ENCODE data around the gene AKR1C1.
"Not testable (repeated sequence)": the region's sequence is repeated elsewhere in the genome, so short reads cannot be mapped to it uniquely, and the experiment has no call there.

Gene AKR1C1

DNA sequence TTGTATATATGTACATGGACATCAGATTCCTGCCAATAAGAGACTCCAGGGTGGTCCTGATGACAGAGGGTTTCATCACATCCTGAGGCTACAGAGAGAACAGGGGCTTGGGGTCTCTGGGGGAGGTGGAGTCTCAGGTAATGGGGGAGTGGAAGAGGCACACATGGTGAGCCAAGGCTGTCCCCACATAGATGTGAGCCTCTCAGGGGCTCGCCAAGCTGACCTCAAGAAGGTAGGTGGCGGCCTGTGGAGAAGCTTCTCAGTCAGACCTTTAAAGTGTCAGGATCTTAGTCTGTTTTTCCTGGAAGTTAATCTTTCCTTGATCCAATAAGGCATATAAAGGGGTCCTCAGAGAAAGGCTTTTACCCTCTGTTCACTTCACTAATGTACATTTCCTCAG lies 22.3 kb upstream of the AKR1C1 start:
- not testable (repeated sequence) for H3K4me3 ChIP-seq (ENCODE audit: low read depth, low read length); H3K9ac ChIP-seq (ENCODE audit: low read depth, low read length); H3K9me3 ChIP-seq (ENCODE audit: control insufficient read depth, insufficient read depth, low read length); H3K4me1 ChIP-seq (ENCODE audit: control insufficient read depth, insufficient read depth, low read length); H3K36me3 ChIP-seq (ENCODE audit: control insufficient read depth, insufficient read depth, low read length); H3K27me3 ChIP-seq (ENCODE audit: control insufficient read depth, insufficient read depth, low read length)

DNA sequence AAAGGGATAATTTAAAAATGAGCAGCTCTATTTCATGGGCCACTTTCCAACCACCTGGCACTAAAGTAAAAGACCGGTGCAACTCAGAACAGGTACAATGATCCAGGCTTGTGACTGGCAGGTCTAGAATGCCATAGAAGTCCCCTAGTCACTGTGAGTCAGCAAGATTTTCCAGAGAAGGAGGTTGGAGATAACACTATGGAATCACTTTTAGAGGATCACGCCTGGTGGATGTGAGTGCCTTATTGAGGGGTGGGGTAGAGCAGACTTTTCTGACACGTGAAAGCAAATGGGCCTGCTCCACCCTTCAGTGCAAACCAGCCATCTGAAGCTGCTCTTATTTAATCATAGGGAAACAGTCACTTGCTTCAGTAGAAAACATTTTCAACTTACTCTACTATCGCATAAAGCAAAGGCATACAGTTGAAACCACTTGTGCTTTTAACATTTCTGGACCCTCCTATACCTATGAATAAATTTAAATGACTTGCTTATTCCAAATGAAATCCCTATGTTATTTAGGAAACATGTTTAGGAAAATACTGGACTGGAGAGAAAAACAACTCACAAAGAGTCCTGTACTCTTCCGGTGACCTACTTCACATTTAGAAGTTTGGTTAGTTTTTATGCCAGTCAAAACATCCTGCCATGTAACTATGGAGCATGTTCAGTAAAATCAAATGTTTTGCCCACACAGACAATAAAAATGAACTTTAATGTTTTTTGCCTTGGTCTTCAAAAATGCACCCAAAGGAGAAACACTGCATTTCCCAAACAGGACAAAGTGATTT lies 21.5 kb upstream of the AKR1C1 start:
- no peaks in the 10 kb centered on the region for H3K9me3 ChIP-seq (ENCODE audit: control insufficient read depth, insufficient read depth, low read length)
- no peak overlapping the region for H3K9ac ChIP-seq (ENCODE audit: low read depth, low read length)
- H3K27me3 ChIP-seq (ENCODE audit: control insufficient read depth, insufficient read depth, low read length), result no peaks in the 10 kb centered on the region
- peaks cover 9% of the 10 kb centered on the region for H3K4me1 ChIP-seq (ENCODE audit: control insufficient read depth, insufficient read depth, low read length)
- H3K36me3 ChIP-seq (ENCODE audit: control insufficient read depth, insufficient read depth, low read length), result no peaks in the 10 kb centered on the region
- no peak overlapping the region for H3K4me3 ChIP-seq (ENCODE audit: low read depth, low read length)

GRCh38 chr10:4942931-4943330 lies 20.3 kb upstream of the AKR1C1 start:
- H3K9me3 ChIP-seq (ENCODE audit: control insufficient read depth, insufficient read depth, low read length); H3K9ac ChIP-seq (ENCODE audit: low read depth, low read length); H3K36me3 ChIP-seq (ENCODE audit: control insufficient read depth, insufficient read depth, low read length); H3K27me3 ChIP-seq (ENCODE audit: control insufficient read depth, insufficient read depth, low read length); H3K4me3 ChIP-seq (ENCODE audit: low read depth, low read length): not testable (repeated sequence)
- H3K4me1 ChIP-seq (ENCODE audit: control insufficient read depth, insufficient read depth, low read length), result peaks cover 14% of the 10 kb centered on the region

GRCh38 chr10:4943416-4943815 lies 19.8 kb upstream of the AKR1C1 start:
- not testable (repeated sequence) for H3K36me3 ChIP-seq (ENCODE audit: control insufficient read depth, insufficient read depth, low read length); H3K9me3 ChIP-seq (ENCODE audit: control insufficient read depth, insufficient read depth, low read length); H3K4me3 ChIP-seq (ENCODE audit: low read depth, low read length); H3K27me3 ChIP-seq (ENCODE audit: control insufficient read depth, insufficient read depth, low read length); H3K9ac ChIP-seq (ENCODE audit: low read depth, low read length)
- peaks cover 14% of the 10 kb centered on the region for H3K4me1 ChIP-seq (ENCODE audit: control insufficient read depth, insufficient read depth, low read length)

DNA sequence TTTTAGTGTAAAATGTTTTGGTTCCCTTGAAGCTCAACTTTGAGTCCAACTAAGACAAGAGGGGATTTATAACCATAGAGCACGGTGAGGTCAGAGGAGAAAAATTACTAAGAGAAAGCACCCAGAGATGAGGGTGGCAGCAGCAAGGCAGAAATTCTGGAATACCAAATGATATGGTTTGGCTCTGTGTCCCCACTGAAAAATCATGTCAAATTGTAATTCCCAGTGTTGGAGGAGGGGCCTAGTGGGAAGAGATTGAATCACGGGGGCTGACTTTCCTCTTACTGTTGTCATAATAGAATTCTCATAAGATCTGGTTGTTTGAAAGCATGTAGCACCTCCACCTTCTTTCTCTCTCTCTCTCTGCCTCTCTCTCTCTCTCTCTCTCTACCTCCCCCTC lies 19.4 kb upstream of the AKR1C1 start:
- peaks cover 14% of the 10 kb centered on the region for H3K4me1 ChIP-seq (ENCODE audit: control insufficient read depth, insufficient read depth, low read length)
- H3K27me3 ChIP-seq (ENCODE audit: control insufficient read depth, insufficient read depth, low read length), result no peaks in the 10 kb centered on the region
- H3K9ac ChIP-seq (ENCODE audit: low read depth, low read length), result no peak overlapping the region
- H3K4me3 ChIP-seq (ENCODE audit: low read depth, low read length), result no peak overlapping the region
- H3K9me3 ChIP-seq (ENCODE audit: control insufficient read depth, insufficient read depth, low read length), result no peaks in the 10 kb centered on the region
- no peaks in the 10 kb centered on the region for H3K36me3 ChIP-seq (ENCODE audit: control insufficient read depth, insufficient read depth, low read length)

DNA sequence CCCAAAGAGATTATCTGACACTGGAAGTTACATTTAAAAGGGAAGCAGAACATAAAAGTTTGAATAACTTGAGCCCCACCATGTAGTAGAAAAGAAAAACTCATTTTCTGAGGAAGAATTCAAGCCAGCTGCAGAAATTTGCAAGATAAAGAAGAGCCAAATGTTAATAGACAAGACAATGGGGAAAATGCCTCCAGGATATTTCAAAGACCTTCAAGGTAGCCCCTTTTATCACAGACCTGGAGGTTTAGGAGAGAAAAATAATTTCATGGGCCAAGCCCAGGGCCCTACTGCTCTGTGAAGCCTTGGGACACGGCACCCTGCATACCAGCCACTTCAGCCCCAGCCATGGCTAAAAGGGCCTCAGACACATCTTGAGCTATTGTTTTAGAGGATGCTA lies 18.4 kb upstream of the AKR1C1 start:
- H3K9me3 ChIP-seq (ENCODE audit: control insufficient read depth, insufficient read depth, low read length), result no peaks in the 10 kb centered on the region
- H3K9ac ChIP-seq (ENCODE audit: low read depth, low read length), result no peak overlapping the region
- no peaks in the 10 kb centered on the region for H3K27me3 ChIP-seq (ENCODE audit: control insufficient read depth, insufficient read depth, low read length)
- no peaks in the 10 kb centered on the region for H3K36me3 ChIP-seq (ENCODE audit: control insufficient read depth, insufficient read depth, low read length)
- peaks cover 14% of the 10 kb centered on the region for H3K4me1 ChIP-seq (ENCODE audit: control insufficient read depth, insufficient read depth, low read length)
- H3K4me3 ChIP-seq (ENCODE audit: low read depth, low read length), result no peak overlapping the region

GRCh38 chr10:4945766-4946717 lies 17.2 kb upstream of the AKR1C1 start:
- no peaks in the 10 kb centered on the region for H3K27me3 ChIP-seq (ENCODE audit: control insufficient read depth, insufficient read depth, low read length)
- H3K9me3 ChIP-seq (ENCODE audit: control insufficient read depth, insufficient read depth, low read length), result no peaks in the 10 kb centered on the region
- H3K4me1 ChIP-seq (ENCODE audit: control insufficient read depth, insufficient read depth, low read length), result peaks cover 14% of the 10 kb centered on the region

GRCh38 chr10:4947039-4947634 lies 16.1 kb upstream of the AKR1C1 start:
- Histone ChIP-seq H3K4me3 (ENCODE audit: low read depth, low read length) (no peak overlapping the region), H3K36me3 (ENCODE audit: control insufficient read depth, insufficient read depth, low read length) (no peaks in the 10 kb centered on the region), H3K27me3 (ENCODE audit: control insufficient read depth, insufficient read depth, low read length) (no peaks in the 10 kb centered on the region), H3K4me1 (ENCODE audit: control insufficient read depth, insufficient read depth, low read length) (peaks cover 14% of the 10 kb centered on the region), H3K9ac (ENCODE audit: low read depth, low read length) (no peak overlapping the region), H3K9me3 (ENCODE audit: control insufficient read depth, insufficient read depth, low read length) (no peaks in the 10 kb centered on the region)

More at GRCh38 chr10:4945766-4946717, 17.2 kb upstream of the AKR1C1 start:
- H3K9ac ChIP-seq (ENCODE audit: low read depth, low read length), result no peak overlapping the region
- H3K4me3 ChIP-seq (ENCODE audit: low read depth, low read length), result no peak overlapping the region
- no peaks in the 10 kb centered on the region for H3K36me3 ChIP-seq (ENCODE audit: control insufficient read depth, insufficient read depth, low read length)

DNA sequence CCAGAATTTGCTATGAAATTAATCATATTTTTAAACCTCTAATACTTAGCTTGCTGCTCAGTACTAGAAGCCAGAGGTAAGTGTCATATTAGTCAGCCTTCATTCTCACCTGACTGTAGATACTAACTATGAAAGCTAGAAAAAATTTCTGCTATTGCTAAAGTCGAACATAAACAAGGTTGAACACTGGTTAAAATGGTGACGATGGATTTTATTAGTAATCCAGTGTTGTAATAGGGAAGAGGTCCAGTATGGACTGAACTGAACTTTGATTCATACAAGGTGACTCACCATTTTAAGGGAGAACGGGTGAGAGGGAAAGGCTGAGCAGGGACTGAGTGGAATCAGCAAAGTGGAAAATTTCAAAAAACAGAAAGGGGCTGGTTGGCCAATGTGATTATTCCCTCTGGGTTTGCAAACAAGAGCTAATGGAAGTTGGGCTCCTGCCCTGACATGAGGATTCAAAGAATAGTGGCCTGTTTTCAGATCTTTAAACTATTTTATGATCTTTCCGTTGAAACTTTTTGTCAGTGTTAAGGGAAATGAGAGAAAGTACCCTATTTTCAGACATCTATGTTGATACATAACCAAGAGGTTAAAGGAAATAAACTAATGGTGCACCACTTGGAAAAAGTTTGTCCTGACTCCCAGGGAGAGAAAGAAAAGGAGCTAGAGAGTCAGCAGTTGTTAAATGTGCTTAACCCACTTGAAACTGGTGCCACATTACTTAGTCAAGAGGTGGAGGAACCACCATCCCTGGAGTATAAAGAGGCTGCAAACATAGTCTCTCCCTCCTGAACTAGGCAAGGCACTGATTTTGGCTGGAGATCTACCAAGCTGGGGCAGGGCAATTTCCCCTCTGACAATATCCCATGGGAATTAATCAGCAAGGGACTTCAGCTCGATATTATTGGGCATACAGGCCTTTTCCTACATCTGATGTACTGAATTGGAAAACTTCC lies 15.3 kb upstream of the AKR1C1 start:
- Histone ChIP-seq H3K36me3 (ENCODE audit: control insufficient read depth, insufficient read depth, low read length) (no peaks in the 10 kb centered on the region), H3K4me3 (ENCODE audit: low read depth, low read length) (no peak overlapping the region), H3K27me3 (ENCODE audit: control insufficient read depth, insufficient read depth, low read length) (no peaks in the 10 kb centered on the region), H3K9ac (ENCODE audit: low read depth, low read length) (no peak overlapping the region), H3K4me1 (ENCODE audit: control insufficient read depth, insufficient read depth, low read length) (peaks cover 14% of the 10 kb centered on the region), H3K9me3 (ENCODE audit: control insufficient read depth, insufficient read depth, low read length) (no peaks in the 10 kb centered on the region)

- H3K9ac ChIP-seq (ENCODE audit: low read depth, low read length); H3K4me1 ChIP-seq (ENCODE audit: control insufficient read depth, insufficient read depth, low read length); H3K27me3 ChIP-seq (ENCODE audit: control insufficient read depth, insufficient read depth, low read length); H3K9me3 ChIP-seq (ENCODE audit: control insufficient read depth, insufficient read depth, low read length); H3K4me3 ChIP-seq (ENCODE audit: low read depth, low read length); H3K36me3 ChIP-seq (ENCODE audit: control insufficient read depth, insufficient read depth, low read length): not testable (repeated sequence)
Measured at GRCh38 chr10:4951512-4952162, 11.6 kb upstream of the AKR1C1 start.

All from iPS-15b (cell line).